GM15510 (cell line): Measurements from ENCODE around the gene SH2D3A.

Source experiments
- POLR2A ChIP-seq: IDR thresholded peaks from 3 replicates; pipeline ENCODE4 v1.6.1; 2011; ENCODE audit warnings: borderline replicate concordance; ENCODE audit not compliant: insufficient read length; ENCODE audit errors: extremely low read depth

SH2D3A gene

DNA sequence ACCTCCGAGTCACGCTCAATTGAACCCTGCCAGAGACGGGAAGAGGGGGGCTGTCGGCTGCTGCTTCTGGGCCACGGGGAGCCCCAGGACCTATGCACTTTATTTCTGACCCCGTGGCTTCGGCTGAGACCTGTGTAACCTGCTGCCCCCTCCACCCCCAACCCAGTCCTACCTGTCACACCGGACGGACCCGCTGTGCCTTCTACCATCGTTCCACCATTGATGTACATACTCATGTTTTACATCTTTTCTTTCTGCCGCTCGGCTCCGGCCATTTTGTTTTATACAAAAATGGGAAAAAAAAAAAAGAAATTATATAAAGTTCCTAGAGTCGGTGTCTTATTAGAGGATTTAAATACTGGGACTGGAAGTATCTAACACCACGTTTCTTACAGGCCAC is 16.0 kb downstream of the SH2D3A start:
- no peak for TF ChIP-seq POLR2A

- TF ChIP-seq POLR2A, result no peak
These were observed 17.2 kb downstream of the SH2D3A start for GRCh38 chr19:6750062-6750461.

GRCh38 chr19:6745965-6746364 is 21.3 kb downstream of the SH2D3A start:
- no peak for TF ChIP-seq POLR2A

DNA sequence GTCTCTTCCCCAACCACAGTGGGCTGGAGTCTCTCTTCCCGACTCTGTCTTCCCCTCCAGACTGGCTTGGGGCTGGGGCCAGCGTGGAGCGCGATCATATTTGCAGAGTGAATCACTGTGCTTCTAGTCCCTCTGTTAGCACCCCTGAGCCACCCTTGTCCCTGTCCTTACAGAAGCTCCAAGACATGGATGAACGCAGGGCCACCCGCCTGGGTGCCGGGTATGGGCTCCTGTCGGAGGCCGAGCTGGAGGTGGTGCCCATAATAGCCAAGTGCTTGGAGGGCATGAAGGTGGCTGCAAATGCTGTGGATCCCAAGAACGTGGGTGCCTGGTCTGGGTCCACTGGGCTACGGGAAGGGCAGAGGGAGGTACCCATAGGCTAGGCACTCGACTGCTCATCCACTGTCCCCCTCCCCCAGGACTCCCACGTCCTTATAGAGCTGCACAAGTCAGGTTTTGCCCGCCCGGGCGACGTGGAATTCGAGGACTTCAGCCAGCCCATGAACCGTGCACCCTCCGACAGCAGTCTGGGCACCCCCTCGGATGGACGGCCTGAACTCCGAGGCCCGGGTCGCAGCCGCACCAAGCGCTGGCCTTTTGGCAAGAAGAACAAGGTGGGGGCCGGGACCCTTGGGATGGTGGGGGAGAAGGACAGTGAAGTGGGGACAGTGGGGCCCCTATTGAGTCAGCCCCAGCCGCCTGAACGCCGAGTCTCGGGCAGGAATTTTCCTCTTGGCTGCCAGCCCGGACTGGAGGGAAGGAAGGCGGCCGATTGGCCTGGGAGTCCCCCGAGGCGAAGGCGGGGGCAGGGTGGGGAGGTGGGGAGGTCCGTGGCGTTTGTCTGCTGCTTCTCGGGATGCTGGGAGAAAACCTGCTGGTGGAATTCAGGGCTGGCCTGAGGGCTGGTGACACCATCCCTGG is 22.6 kb downstream of the SH2D3A start:
- TF ChIP-seq POLR2A, result no peak

- no peak for TF ChIP-seq POLR2A
These were observed 23.4 kb downstream of the SH2D3A start for GRCh38 chr19:6743714-6744380.

DNA sequence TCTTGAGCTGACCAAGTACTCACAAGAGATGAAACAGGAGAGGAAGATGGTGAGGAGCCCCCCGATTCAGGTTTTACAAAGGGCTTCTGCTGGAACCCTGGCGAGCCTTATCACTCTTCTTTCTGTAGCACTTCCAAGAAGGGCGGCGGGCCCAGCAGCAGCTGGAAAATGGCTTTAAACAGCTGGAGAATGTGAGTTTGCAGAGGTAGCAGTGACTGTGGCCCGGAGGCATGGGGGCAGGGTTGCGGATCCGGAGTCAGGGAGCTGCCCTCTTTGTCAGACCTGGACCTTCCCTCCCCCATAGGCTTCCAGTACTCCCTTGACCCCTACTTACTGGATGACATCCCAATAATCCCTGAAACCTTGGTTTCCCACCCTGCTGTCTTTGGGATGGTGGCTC is 24.2 kb downstream of the SH2D3A start:
- TF ChIP-seq POLR2A, result no peak

DNA sequence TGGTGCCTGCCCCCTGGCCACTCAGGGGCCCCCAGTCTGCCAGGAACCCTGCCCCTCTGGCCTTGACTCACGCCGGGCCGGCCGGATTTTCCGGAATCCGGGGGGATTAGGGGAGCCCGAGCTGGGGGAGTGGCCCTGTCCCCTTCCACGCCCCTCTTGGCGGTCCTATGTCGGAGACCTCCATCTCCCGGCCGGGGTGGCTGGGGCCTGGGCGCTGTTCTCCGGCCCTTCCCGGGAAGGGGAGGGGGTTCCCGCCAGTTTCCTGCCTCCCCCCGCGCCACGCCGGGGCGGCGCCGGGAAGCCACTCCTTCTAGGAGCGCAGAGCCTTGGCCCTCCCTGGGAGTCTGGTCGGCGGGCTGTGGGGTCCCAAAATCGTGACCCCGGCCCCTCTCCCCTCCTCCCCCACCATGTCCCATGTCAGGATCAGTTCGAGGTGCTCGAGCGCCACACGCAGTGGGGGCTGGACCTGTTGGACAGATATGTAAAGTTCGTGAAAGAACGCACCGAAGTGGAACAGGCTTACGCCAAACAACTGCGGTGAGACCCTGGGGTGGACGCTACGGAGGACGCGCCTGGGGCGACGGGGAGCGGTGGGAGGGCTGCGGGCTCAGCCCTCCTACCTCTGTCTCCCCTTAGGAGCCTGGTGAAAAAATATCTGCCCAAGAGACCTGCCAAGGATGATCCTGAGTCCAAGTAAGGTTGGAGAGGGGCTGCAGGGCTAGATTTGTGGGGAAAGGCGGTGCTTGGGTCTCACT is 26.5 kb downstream of the SH2D3A start:
- no peak for TF ChIP-seq POLR2A

- TF ChIP-seq POLR2A, result no peak
These were observed 27.2 kb downstream of the SH2D3A start for GRCh38 chr19:6739883-6740588.

DNA sequence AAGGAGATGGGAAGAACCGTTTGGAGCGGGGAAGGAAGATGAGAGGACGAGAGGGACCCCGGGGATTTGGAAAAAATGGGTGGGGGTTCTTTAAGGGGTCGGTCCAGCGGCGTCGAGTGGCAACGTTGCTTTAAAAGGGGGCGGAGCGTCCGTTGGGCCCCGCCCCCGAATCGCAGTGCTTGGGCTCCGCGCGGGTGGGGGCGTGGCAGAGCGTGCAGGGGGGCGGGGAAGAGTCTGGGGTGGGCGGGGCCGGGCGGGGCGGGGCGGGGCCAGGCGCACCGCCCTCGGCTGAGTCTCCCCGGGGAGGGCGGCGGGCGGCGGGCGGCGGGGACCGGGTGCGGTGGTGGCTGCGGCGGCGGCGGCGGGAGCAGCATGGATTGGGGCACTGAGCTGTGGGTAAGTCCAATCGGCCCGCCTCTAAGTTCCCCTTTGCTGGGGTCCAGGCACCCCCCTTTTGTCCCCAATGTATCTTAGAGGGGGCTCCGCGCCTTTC is 27.8 kb downstream of the SH2D3A start, which contains the start of gene TRIP10:
Gene TRIP10 (plus strand): TSS at position 291 of the 493 bp plus-strand sequence. CDS start 82 bp downstream, at position 373.
- TF ChIP-seq POLR2A, result no peak

GRCh38 chr19:6738787-6739389 is 28.3 kb downstream of the SH2D3A start:
- no peak for TF ChIP-seq POLR2A

- TF ChIP-seq POLR2A, result no peak
These were observed 29.1 kb downstream of the SH2D3A start for GRCh38 chr19:6737873-6738786.

DNA sequence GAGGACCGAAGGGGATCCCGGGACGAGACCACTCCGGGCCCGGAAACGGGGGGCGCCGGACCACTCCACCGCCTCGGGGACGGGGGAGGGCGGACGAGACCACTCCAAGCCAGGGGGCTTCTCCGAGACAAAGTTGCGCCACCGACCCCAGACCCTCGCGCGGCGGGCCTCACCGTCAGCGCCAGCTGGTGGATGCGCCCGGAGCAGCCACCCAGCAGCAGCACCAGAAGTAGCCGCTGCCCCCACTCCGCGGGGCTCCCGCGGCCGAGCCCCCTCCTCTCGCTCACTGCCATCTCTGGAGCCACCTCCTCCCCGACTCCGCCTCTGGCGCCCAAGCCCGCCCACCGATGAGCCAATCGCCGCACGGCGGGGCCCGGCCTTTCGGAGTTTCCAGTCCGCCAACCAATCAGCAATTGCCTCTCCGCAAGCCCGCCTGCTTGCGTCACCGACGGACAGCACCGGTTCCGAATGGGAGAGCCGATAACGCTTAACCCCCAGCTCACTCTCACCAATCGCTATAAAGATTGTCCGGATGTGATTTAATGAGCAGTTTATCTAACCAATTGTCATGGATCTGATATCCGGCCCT is 29.9 kb downstream of the SH2D3A start, which contains the start of gene GPR108:
Gene GPR108 (minus strand): TSS at position 297 of the 589 bp plus-strand sequence. CDS start 4 bp downstream, at position 293.
- TF ChIP-seq POLR2A, result peak; percentile 41

DNA sequence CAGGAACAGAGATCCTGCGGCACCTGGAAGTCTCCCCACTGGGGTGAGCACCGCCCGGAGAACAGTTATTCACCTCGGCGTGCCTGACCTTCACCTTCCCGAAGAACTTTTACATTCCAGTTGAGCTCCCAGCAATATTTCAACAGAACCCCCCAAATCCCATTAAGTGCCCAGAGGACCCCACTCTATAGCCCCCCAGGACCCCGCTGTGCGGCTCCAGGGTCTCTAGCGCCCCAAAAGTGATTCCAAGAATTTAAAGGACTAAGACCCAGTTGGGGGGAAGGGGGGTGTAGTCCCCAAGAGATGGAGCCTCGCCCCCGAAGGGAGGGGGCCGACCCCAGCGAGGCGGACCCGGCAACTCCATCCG is 30.3 kb downstream of the SH2D3A start:
- no peak for TF ChIP-seq POLR2A
